HG02588 (cell line): ENCODE measurements around the gene CDH5.
"Not testable (repeated sequence)": the region's sequence is repeated elsewhere in the genome, so short reads cannot be mapped to it uniquely, and the experiment has no call there.

Source experiments
- ATAC-seq: cut with Tn5 transposase; IDR thresholded peaks from one replicate; pipeline ENCODE4 v1.9.1; 2021; ENCODE audit warnings: mild to moderate bottlenecking, moderate library complexity; ENCODE audit not compliant: unreplicated experiment

Gene CDH5

GRCh38 chr16:66435896-66436295 lies 69.4 kb downstream of the CDH5 start:
- no peak for ATAC-seq

- no peak for ATAC-seq
Observed at GRCh38 chr16:66437391-66437945, 71.0 kb downstream of the CDH5 start.

GRCh38 chr16:66438536-66438935 lies 72.0 kb downstream of the CDH5 start:
- ATAC-seq: no peak

GRCh38 chr16:66439051-66439730 lies 72.7 kb downstream of the CDH5 start:
- no peak for ATAC-seq

GRCh38 chr16:66440271-66440802 lies 73.8 kb downstream of the CDH5 start:
- ATAC-seq: no peak

GRCh38 chr16:66440970-66441369 lies 74.5 kb downstream of the CDH5 start:
- no peak for ATAC-seq

- no peak for ATAC-seq
Observed at GRCh38 chr16:66441586-66442375, 75.3 kb downstream of the CDH5 start.

GRCh38 chr16:66442502-66443268 lies 76.2 kb downstream of the CDH5 start:
- no peak for ATAC-seq

- no peak for ATAC-seq
Observed at GRCh38 chr16:66443269-66443652, 76.8 kb downstream of the CDH5 start.

- ATAC-seq: no peak
Observed at GRCh38 chr16:66444049-66444481, 77.6 kb downstream of the CDH5 start.

- ATAC-seq: no peak
Observed at GRCh38 chr16:66446737-66447136, 80.2 kb downstream of the CDH5 start.

GRCh38 chr16:66447491-66447890 lies 81.0 kb downstream of the CDH5 start:
- no peak for ATAC-seq

- no peak for ATAC-seq
Observed at GRCh38 chr16:66451548-66451947, 85.1 kb downstream of the CDH5 start.

GRCh38 chr16:66453230-66453629 lies 86.7 kb downstream of the CDH5 start:
- ATAC-seq: not testable (repeated sequence)
